Smooth muscle cell (in vitro differentiated cells): Measurements from ENCODE around the gene SLC4A3. TPM values are rescaled to one million over a fixed set of nuclear protein-coding genes. Genes with fewer than 3 reads are reported as not detected.

Experiments used
- DNase-seq: peaks from one replicate; lab custom pipeline; 2025; ENCODE audit not compliant: unreplicated experiment; lab: John Stamatoyannopoulos, UW
- H2AFZ ChIP-seq: fragments of 200-600 bp; sonication (generic); 2 replicates; pipeline ENCODE4 v1.6.0; 2016; ENCODE audit warnings: antibody characterized with exemption, low read depth, mild to moderate bottlenecking
- H3F3A ChIP-seq: fragments of 200-600 bp; sonication (generic); 2 replicates; pipeline ENCODE4 v1.6.0; 2017; ENCODE audit warnings: antibody characterized with exemption, low read depth
- H3K27ac ChIP-seq: fragments of 200-600 bp; sonication (generic); 2 replicates; pipeline ENCODE4 v1.5.1; 2016; ENCODE audit warnings: low read depth, mild to moderate bottlenecking
- H3K27me3 ChIP-seq: fragments of 200-600 bp; sonication (generic); 2 replicates; pipeline ENCODE4 v1.6.1; 2016; ENCODE audit warnings: low read depth, mild to moderate bottlenecking
- H3K36me3 ChIP-seq: fragments of 200-600 bp; sonication (generic); 2 replicates; pipeline ENCODE4 v1.5.1; 2016; ENCODE audit warnings: low read depth
- H3K4me1 ChIP-seq: fragments of 200-600 bp; sonication (generic); 2 replicates; pipeline ENCODE4 v1.5.1; 2016; ENCODE audit warnings: low read depth
- H3K4me2 ChIP-seq: fragments of 200-600 bp; sonication (generic); 2 replicates; pipeline ENCODE4 v1.6.0; 2016; ENCODE audit warnings: mild to moderate bottlenecking
- H3K4me3 ChIP-seq: fragments of 200-600 bp; sonication (generic); 2 replicates; pipeline ENCODE4 v1.5.1; 2016; ENCODE audit warnings: mild to moderate bottlenecking
- H3K79me2 ChIP-seq: fragments of 200-600 bp; sonication (generic); 2 replicates; pipeline ENCODE4 v1.6.0; 2016; ENCODE audit warnings: low read depth, mild to moderate bottlenecking
- H3K9ac ChIP-seq: fragments of 200-600 bp; sonication (generic); 2 replicates; pipeline ENCODE4 v1.6.0; 2016; ENCODE audit warnings: low read depth
- H3K9me3 ChIP-seq: fragments of 200-600 bp; sonication (generic); replicated peaks from 2 replicates; pipeline ENCODE4 v1.5.1; 2016; ENCODE audit warnings: low read depth
- H4K20me1 ChIP-seq: fragments of 200-600 bp; sonication (generic); 2 replicates; pipeline ENCODE4 v1.6.0; 2016; ENCODE audit warnings: low read depth
- WGBS: methylation state at CpG from one replicate; pipeline ENCODE4 v1.1.7; 2016; ENCODE audit warnings: low lambda C conversion rate; 5-methylcytosine and 5-hydroxymethylcytosine counted together
- polyA plus RNA-seq: library from polyadenylated mRNA; unstranded; fragments of >200 nt; fragmentation: Nextera tagmentation; extraction: Ambion mirVana; gene quantifications from 2 replicates; pipeline ENCODE4 v1.2.1, GENCODE V29; 2016
- small RNA-seq: library from RNA; depleted of rRNA; stranded (forward); fragments of <200 nt; gene quantifications from one replicate; pipeline ENCODE3, GENCODE V24; 2014
- total RNA-seq: library from RNA; depleted of rRNA; stranded (reverse); fragments of >200 nt; gene quantifications from 2 replicates; pipeline ENCODE4 v1.2.3, GENCODE V29; 2014
- TF ChIP-seq, protein P1 (sequence below): fragments of 200-600 bp; sonication (generic); IDR thresholded peaks from 2 replicates; pipeline ENCODE4 v1.5.1; 2017; ENCODE audit warnings: borderline replicate concordance, mild to moderate bottlenecking, antibody characterized with exemption; ENCODE audit not compliant: insufficient read depth, poor library complexity, severe bottlenecking

Gene SLC4A3
- total and polyA plus RNA-seq, 2 experiments from 2014 or later, result 4.9 to 12.1 TPM

DNA sequence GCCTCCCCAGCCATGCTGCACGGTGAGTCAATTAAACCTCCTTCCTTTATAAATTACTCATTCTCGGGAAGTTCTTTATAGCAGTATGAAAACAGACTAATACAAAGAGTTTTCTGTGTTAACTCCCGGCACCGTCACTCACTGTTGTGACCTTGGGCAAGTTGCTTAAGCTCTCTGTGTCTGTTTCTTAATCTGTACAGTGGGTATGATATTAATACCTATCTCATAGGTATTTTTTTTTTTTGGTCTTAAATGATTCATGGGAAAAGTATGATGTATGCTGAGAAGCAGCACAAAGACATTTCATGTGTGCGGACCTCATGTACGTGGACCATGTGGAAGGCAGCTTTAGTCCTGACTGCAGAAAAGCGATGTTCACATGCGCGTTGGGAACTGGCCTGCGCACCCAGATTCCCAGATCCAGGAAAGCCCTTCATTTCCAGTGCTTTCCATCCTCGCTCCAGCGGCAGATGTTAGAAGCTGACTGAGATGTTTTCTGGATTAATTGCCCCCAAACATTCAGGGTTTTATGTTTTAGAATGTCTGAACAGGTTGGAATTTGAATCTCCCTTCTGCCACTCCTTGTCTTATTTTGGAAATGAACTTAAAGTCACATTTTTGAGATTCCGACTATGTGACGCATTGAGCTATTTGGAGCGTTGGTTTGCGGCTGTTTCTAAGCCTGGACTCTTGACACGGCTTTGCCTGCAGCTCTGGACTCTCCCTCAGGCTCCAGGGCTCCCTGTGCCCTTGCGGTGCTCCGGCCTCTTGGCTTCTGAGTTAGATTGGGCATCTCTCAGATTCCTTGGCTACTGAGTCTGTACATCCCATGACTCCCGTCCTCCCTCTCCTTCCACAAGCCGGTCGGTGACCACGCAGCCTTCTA is 61.4 kb downstream of the SLC4A3 start:
- Histone ChIP-seq H3K36me3 (no peaks in the 10 kb centered on the region), H3K4me3 (no peak overlapping the region), H3K4me1 (peaks cover 36% of the 10 kb centered on the region), H3K4me2 (peak overlapping the region; percentile 66), H3F3A (peaks cover 4% of the 10 kb centered on the region), H3K79me2 (no peaks in the 10 kb centered on the region), H3K9me3 (no peaks in the 10 kb centered on the region), H4K20me1 (no peaks in the 10 kb centered on the region), H3K9ac (no peak overlapping the region), H3K27me3 (no peaks in the 10 kb centered on the region), H2AFZ (no peak overlapping the region), H3K27ac (peak overlapping the region; percentile 62)
- WGBS, result 49% methylated on average over 23 of the region's 23 CpGs
- TF ChIP-seq, protein P1, sequence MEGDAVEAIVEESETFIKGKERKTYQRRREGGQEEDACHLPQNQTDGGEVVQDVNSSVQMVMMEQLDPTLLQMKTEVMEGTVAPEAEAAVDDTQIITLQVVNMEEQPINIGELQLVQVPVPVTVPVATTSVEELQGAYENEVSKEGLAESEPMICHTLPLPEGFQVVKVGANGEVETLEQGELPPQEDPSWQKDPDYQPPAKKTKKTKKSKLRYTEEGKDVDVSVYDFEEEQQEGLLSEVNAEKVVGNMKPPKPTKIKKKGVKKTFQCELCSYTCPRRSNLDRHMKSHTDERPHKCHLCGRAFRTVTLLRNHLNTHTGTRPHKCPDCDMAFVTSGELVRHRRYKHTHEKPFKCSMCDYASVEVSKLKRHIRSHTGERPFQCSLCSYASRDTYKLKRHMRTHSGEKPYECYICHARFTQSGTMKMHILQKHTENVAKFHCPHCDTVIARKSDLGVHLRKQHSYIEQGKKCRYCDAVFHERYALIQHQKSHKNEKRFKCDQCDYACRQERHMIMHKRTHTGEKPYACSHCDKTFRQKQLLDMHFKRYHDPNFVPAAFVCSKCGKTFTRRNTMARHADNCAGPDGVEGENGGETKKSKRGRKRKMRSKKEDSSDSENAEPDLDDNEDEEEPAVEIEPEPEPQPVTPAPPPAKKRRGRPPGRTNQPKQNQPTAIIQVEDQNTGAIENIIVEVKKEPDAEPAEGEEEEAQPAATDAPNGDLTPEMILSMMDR, result no peak
- no peak for DNase-seq

DNA sequence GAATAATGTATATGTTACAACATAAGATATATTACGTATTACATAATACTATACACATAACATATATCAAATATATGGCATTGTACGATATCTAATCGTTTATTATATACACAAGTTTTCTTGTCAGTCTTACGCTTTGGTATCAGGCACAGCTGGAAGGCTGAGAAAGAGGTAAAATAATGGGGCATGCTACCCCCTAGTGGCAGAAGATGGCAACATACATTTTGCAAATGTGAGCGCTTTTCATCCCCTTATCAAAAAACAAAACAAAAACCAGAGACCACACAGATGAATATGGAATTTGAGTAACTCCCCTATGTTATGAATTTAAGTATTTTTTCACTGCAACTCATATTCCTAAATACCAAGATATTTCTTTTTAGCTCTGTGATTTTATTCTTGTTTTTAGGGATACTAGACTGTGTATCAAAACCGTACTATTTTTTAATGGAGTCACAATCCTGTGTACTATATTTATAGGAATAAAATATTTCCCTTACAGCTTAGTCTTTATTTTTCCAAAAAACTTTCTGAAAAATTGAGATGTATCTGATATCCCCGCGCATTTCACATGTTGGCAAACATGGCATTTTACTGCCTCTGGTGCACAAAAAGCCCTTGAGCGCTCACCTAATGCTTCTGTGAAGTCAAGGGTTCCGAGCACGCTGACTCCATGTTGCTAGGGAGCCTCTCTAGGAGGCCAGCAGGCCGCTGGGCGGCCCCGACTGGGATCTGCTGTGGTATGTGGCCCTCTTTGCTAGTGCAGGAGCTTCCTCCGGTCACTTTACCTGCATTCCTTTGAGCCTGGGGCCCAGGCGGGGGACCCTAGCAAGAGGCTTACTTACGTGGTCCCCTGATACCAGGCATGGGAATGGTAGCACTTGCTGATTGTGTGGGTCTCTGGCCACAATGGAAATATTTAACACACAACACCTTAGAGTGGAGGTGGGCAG is 62.5 kb downstream of the SLC4A3 start:
- Histone ChIP-seq H3K36me3 (no peaks in the 10 kb centered on the region), H3K4me1 (peaks cover 31% of the 10 kb centered on the region), H3K4me3 (no peak overlapping the region), H2AFZ (no peak overlapping the region), H3K9ac (no peak overlapping the region), H3K4me2 (peak overlapping the region; percentile 66), H3F3A (peaks cover 4% of the 10 kb centered on the region), H3K27me3 (no peaks in the 10 kb centered on the region), H4K20me1 (no peaks in the 10 kb centered on the region), H3K79me2 (no peaks in the 10 kb centered on the region), H3K9me3 (no peaks in the 10 kb centered on the region), H3K27ac (peak overlapping the region; percentile 62)
- WGBS, result 50% methylated on average over 17 of the region's 17 CpGs
- no peak for DNase-seq
- TF ChIP-seq, protein P1, result peak; percentile 65

DNA sequence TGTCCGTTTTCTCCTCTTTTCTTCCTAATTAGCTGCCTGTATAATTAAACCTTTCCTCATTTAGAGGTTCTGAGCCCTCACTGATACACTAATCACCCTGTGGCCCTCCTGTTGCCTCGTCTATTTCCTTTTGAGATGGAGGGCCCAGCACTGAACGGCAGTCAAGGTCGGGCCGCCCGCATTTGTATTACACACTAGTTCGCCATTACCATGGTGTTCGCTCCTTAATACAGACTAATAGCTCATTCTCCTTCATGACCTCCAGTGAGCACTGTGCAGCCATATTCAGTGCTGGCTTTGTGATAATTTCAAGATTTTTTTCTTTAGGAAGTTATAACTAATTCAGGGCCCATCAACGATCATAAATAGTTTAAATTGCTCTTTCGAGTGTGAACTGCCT is 64.1 kb downstream of the SLC4A3 start:
- Histone ChIP-seq H3K4me3 (no peak overlapping the region), H3K9me3 (no peaks in the 10 kb centered on the region), H3F3A (peaks cover 4% of the 10 kb centered on the region), H3K9ac (no peak overlapping the region), H3K4me1 (peaks cover 20% of the 10 kb centered on the region), H3K27ac (no peak overlapping the region), H3K36me3 (no peaks in the 10 kb centered on the region), H3K4me2 (no peak overlapping the region), H4K20me1 (no peaks in the 10 kb centered on the region), H3K79me2 (no peaks in the 10 kb centered on the region), H2AFZ (no peak overlapping the region), H3K27me3 (no peaks in the 10 kb centered on the region)
- WGBS, result 83% methylated on average over 10 of the region's 10 CpGs
- TF ChIP-seq, protein P1, result no peak
- DNase-seq, result no peak

Small RNAs within 50 kb of the gene (small RNA-seq; reads per million reads assigned to genes)
- gene RN7SKP213, result not detected

Other genes starting within 250 kb of the SLC4A3 start
- gene DNPEP, start 239.7 kb upstream of the SLC4A3 start, total RNA-seq, result 24.9 and 137 TPM in 2 replicates
- gene DNPEP, start 239.7 kb upstream of the SLC4A3 start, polyA plus RNA-seq, result 48.1 and 61.8 TPM in 2 replicates
- 103 and 127 TPM in 2 replicates for gene DES, start 209.3 kb upstream of the SLC4A3 start, total RNA-seq
- gene DES, start 209.3 kb upstream of the SLC4A3 start, polyA plus RNA-seq, result 106 and 109 TPM in 2 replicates
- 14.9 and 38.8 TPM in 2 replicates for gene SPEG, start 192.8 kb upstream of the SLC4A3 start, total RNA-seq
- gene SPEG, start 192.8 kb upstream of the SLC4A3 start, polyA plus RNA-seq, result 37.8 and 40.5 TPM in 2 replicates
- 52.2 and 59.3 TPM in 2 replicates for gene GMPPA, start 128.7 kb upstream of the SLC4A3 start, total RNA-seq
- gene GMPPA, start 128.7 kb upstream of the SLC4A3 start, polyA plus RNA-seq, result 77.8 and 81.7 TPM in 2 replicates
- 0.49 TPM in 1 of 2 replicates, not detected in the other for gene ASIC4, start 113.1 kb upstream of the SLC4A3 start, total RNA-seq
- gene ASIC4, start 113.1 kb upstream of the SLC4A3 start, polyA plus RNA-seq, result 0.32 and 1.7 TPM in 2 replicates
- gene CHPF, start 83.8 kb upstream of the SLC4A3 start, total RNA-seq, result 141 and 156 TPM in 2 replicates
- 319 and 344 TPM in 2 replicates for gene CHPF, start 83.8 kb upstream of the SLC4A3 start, polyA plus RNA-seq
- 3.3 and 6.9 TPM in 2 replicates for gene TMEM198, start 83.6 kb upstream of the SLC4A3 start, total RNA-seq
- 3.3 and 8.5 TPM in 2 replicates for gene TMEM198, start 83.6 kb upstream of the SLC4A3 start, polyA plus RNA-seq
- 47.1 and 71.9 TPM in 2 replicates for gene OBSL1, start 56.1 kb upstream of the SLC4A3 start, total RNA-seq
- 51.1 and 67.9 TPM in 2 replicates for gene OBSL1, start 56.1 kb upstream of the SLC4A3 start, polyA plus RNA-seq
- gene INHA, start 55.3 kb upstream of the SLC4A3 start, total RNA-seq, result 2.4 and 4.0 TPM in 2 replicates
- gene INHA, start 55.3 kb upstream of the SLC4A3 start, polyA plus RNA-seq, result 4.3 and 16.7 TPM in 2 replicates
- gene STK11IP, start 29.8 kb upstream of the SLC4A3 start, total RNA-seq, result 5.7 and 10.2 TPM in 2 replicates
- 13.6 and 22.5 TPM in 2 replicates for gene STK11IP, start 29.8 kb upstream of the SLC4A3 start, polyA plus RNA-seq